ENCODE data around the gene MRPL50. TPM values are rescaled to one million over a fixed set of nuclear protein-coding genes. Genes with fewer than 3 reads are reported as not detected.

Gene MRPL50
- total RNA-seq, 3 donors from 2014 or later (not counting 1 experiment from before 2014, with no cell fraction given): 4.4 to 5.9 (median 5.1) TPM

GRCh38 chr9:101342595-101342994, 55.8 kb downstream of the MRPL50 start:
- Mint-ChIP-seq H3K27me3 (ENCODE audit: low read depth in 2 of 2) (peaks cover 0 to 21% of the 10 kb centered on the region in 2 donors), H3K36me3 (no peaks in the 10 kb centered on the region), H3K9me3 (no peaks in the 10 kb centered on the region), H3K4me3 (no peak overlapping the region), H3K27ac (no peak overlapping the region), H3K4me1 (no peaks in the 10 kb centered on the region)
- no peak overlapping the region for H3K27ac ChIP-seq (ENCODE audit: low read length)
- H3K9me3 ChIP-seq (ENCODE audit: control insufficient read depth, insufficient read depth, low read length): no peaks in the 10 kb centered on the region
- no peaks in the 10 kb centered on the region for H3K36me3 ChIP-seq (ENCODE audit: control insufficient read depth, insufficient read depth, low read length)
- WGBS (ENCODE audit: insufficient coverage): 87% methylated on average over 1 of the region's 1 CpG
- no peak for TF ChIP-seq CTCF (IDR thresholded peaks at IDR 0.05)
- DNase-seq (no peak), ATAC-seq (no peak)
- no peaks in the 10 kb centered on the region for H3K27me3 ChIP-seq (ENCODE audit: control insufficient read depth, insufficient read depth, low read length)
- H3K4me1 ChIP-seq (ENCODE audit: control insufficient read depth, insufficient read depth, low read length): no peaks in the 10 kb centered on the region
- intact Hi-C loops (cut with micrococcal nuclease): no loop called here
- H3K4me3 ChIP-seq (ENCODE audit: low read length): no peak overlapping the region

GRCh38 chr9:101341958-101342357, 56.5 kb downstream of the MRPL50 start:
- DNase-seq (no peak), ATAC-seq (no peak)
- peaks cover 0 to 21% of the 10 kb centered on the region in 2 donors for H3K27me3 Mint-ChIP-seq (ENCODE audit: low read depth in 2 of 2)
- TF ChIP-seq CTCF (IDR thresholded peaks at IDR 0.05): no peak
- no peaks in the 10 kb centered on the region for H3K4me1 ChIP-seq (ENCODE audit: control insufficient read depth, insufficient read depth, low read length)
- no peak overlapping the region for H3K4me3 ChIP-seq (ENCODE audit: low read length)
- H3K27ac ChIP-seq (ENCODE audit: low read length): no peak overlapping the region
- no peaks in the 10 kb centered on the region for H3K9me3 Mint-ChIP-seq
- H3K27ac Mint-ChIP-seq: no peak overlapping the region
- H3K36me3 Mint-ChIP-seq: no peaks in the 10 kb centered on the region
- H3K9me3 ChIP-seq (ENCODE audit: control insufficient read depth, insufficient read depth, low read length): peaks cover 1% of the 10 kb centered on the region
- intact Hi-C loops (cut with micrococcal nuclease): no loop called here
- H3K4me3 Mint-ChIP-seq: no peak overlapping the region
- no peaks in the 10 kb centered on the region for H3K27me3 ChIP-seq (ENCODE audit: control insufficient read depth, insufficient read depth, low read length)
- H3K36me3 ChIP-seq (ENCODE audit: control insufficient read depth, insufficient read depth, low read length): no peaks in the 10 kb centered on the region
- H3K4me1 Mint-ChIP-seq: no peaks in the 10 kb centered on the region

Other genes starting within 250 kb of the MRPL50 start
- gene BAAT, start 13.6 kb downstream of the MRPL50 start, total RNA-seq: not detected
- 10 to 100 TPM in 1 of 3 donors, 1 to 10 TPM in 2; 6.7 to 11.3 (median 8.7) TPM for gene ZNF189, start 233 bp upstream of the MRPL50 start, total RNA-seq
- gene ALDOB, start 37.2 kb upstream of the MRPL50 start, total RNA-seq: not detected
- gene RNF20, start 135.2 kb upstream of the MRPL50 start, total RNA-seq: 10 to 100 TPM; 35.5 to 44.2 (median 42.5) TPM
- gene PPP3R2, start 196.4 kb upstream of the MRPL50 start, total RNA-seq: not detected

Measured in natural killer cell (primary cell).